A549 (cell line): ENCODE data around the gene TGFBR2. TPM values are rescaled to one million over a fixed set of nuclear protein-coding genes. Genes with fewer than 3 reads are reported as not detected.

Experiments used
- ATAC-seq, 2 experiments: fragments of 200-7000 bp in 1 of 2; fragments of >200 bp in 1 of 2; cut with Nextera tagmentation in 1 of 2; cut with Tn5 transposase in 1 of 2; 3 replicates each; pipeline versions ENCODE4 v1.8.0 to v1.9.1; 2018 to 2020; ENCODE audit warnings: mild to moderate bottlenecking in 1 of 2, moderate library complexity in 1 of 2
- CTCF ChIA-PET: fragments of 300-600 bp; sonication (Branson Sonifier 250); formaldehyde crosslinking; extraction: SDS; loops from one replicate; lab custom pipeline; 2021; ENCODE audit warnings: antibody characterized with exemption, inconsistent platforms; lab: Yijun Ruan, JAX
- POLR2A ChIA-PET: fragments of 350-600 bp; formaldehyde crosslinking; extraction: SDS; loops from one replicate; lab custom pipeline; 2021; ENCODE audit warnings: antibody characterized with exemption, inconsistent platforms; lab: Yijun Ruan, JAX
- DNase-seq, 2 experiments: peaks; one replicate each; pipeline versions ENCODE4 v3.0.0 to v3.0.0-alpha.2; 2011 to 2016; ENCODE audit warnings: low read depth in 1 of 2, low spot score in 1 of 2
- FAIRE-seq: peaks from 2 replicates; lab custom pipeline; 2011; peaks lifted over from hg19 to GRCh38; lab: Jason Lieb, UNC
- H3K27ac ChIP-seq, 2 experiments: fragments of >200 bp; sonication (Bioruptor Twin); formaldehyde crosslinking; 3 replicates each; pipeline ENCODE4 v1.5.1; 2016 to 2017
- H3K4me1 ChIP-seq: fragments of >200 bp; sonication (Bioruptor Twin); formaldehyde crosslinking; 3 replicates; pipeline ENCODE4 v1.6.1; 2016
- H3K4me2 ChIP-seq: fragments of >200 bp; sonication (Bioruptor Twin); formaldehyde crosslinking; 3 replicates; pipeline ENCODE4 v1.6.1; 2016
- H3K4me3 ChIP-seq: fragments of >200 bp; sonication (Bioruptor Twin); formaldehyde crosslinking; 3 replicates; pipeline ENCODE4 v1.5.1; 2016
- H3K9me3 ChIP-seq: fragments of >200 bp; sonication (Bioruptor Twin); formaldehyde crosslinking; 3 replicates; pipeline ENCODE4 v1.6.1; 2016
- CBX2 ChIP-seq: fragments of 200-600 bp; sonication (generic); IDR thresholded peaks from 2 replicates; pipeline ENCODE4 v1.6.1; 2016; ENCODE audit warnings: low read depth, mild to moderate bottlenecking, borderline replicate concordance
- CHD2 ChIP-seq: fragments of 150-350 bp; IDR thresholded peaks from 2 replicates; pipeline ENCODE4 v1.6.1; 2014; ENCODE audit warnings: low read length; ENCODE audit not compliant: partially characterized antibody
- EHMT2 ChIP-seq: fragments of 200-600 bp; sonication (generic); IDR thresholded peaks from 2 replicates; pipeline ENCODE4 v1.6.1; 2016; ENCODE audit warnings: antibody characterized with exemption, low read depth, mild to moderate bottlenecking, moderate library complexity
- FOSB ChIP-seq: fragments of 250-450 bp; sonication (Bioruptor Pico); IDR thresholded peaks from 2 replicates; pipeline ENCODE4 v1.5.0; 2020; ENCODE audit warnings: mild to moderate bottlenecking, moderate library complexity
- FOSL2 ChIP-seq, 2 experiments: fragments of 450-650 bp in 1 of 2; fragments of >200 bp in 1 of 2; sonication (Bioruptor Twin) in 1 of 2; formaldehyde crosslinking; IDR thresholded peaks; 2 replicates each; pipeline versions ENCODE4 v1.5.0 to v1.6.1; 2016 to 2020; ENCODE audit warnings: mild to moderate bottlenecking in 1 of 2, moderate library complexity in 1 of 2
- GATA3 ChIP-seq: IDR thresholded peaks from 2 replicates; pipeline ENCODE4 v1.6.1; 2012; ENCODE audit warnings: borderline replicate concordance
- HOXA7 ChIP-seq: fragments of 250-450 bp; sonication (Bioruptor Pico); IDR thresholded peaks from 2 replicates; pipeline ENCODE4 v1.5.0; 2020; ENCODE audit warnings: mild to moderate bottlenecking, moderate library complexity
- HOXB13 ChIP-seq: fragments of 250-450 bp; sonication (Bioruptor Pico); IDR thresholded peaks from 2 replicates; pipeline ENCODE4 v1.5.0; 2020; ENCODE audit warnings: low read depth, mild to moderate bottlenecking, moderate library complexity
- JUN ChIP-seq, 2 experiments: fragments of >200 bp; sonication (Bioruptor Twin); formaldehyde crosslinking; IDR thresholded peaks; 2 replicates in 1 of 2; 3 replicates in 1 of 2; pipeline ENCODE4 v1.6.1; 2016 to 2017
- JUNB ChIP-seq: fragments of >200 bp; sonication (Bioruptor Twin); formaldehyde crosslinking; IDR thresholded peaks from 2 replicates; pipeline ENCODE4 v1.6.1; 2016
- KDM5A ChIP-seq: fragments of 200-600 bp; sonication (generic); IDR thresholded peaks from 2 replicates; pipeline ENCODE4 v1.6.1; 2016; ENCODE audit warnings: antibody characterized with exemption, mild to moderate bottlenecking
- MAZ ChIP-seq: fragments of 150-350 bp; IDR thresholded peaks from 2 replicates; pipeline ENCODE4 v1.6.1; 2014; ENCODE audit warnings: antibody characterized with exemption, low read depth, low read length, borderline replicate concordance
- NPAS2 ChIP-seq: fragments of 250-450 bp; sonication (Bioruptor Pico); IDR thresholded peaks from 2 replicates; pipeline ENCODE4 v1.8.0; 2022; ENCODE audit warnings: mild to moderate bottlenecking, moderate library complexity, borderline replicate concordance
- NR3C1 ChIP-seq: fragments of >200 bp; sonication (Bioruptor Twin); formaldehyde crosslinking; IDR thresholded peaks from 3 replicates; pipeline ENCODE4 v1.6.1; 2017
- PHF8 ChIP-seq: fragments of 200-600 bp; sonication (generic); IDR thresholded peaks from 2 replicates; pipeline ENCODE4 v1.6.1; 2016; ENCODE audit warnings: low read depth, mild to moderate bottlenecking, antibody characterized with exemption, moderate library complexity, borderline replicate concordance
- POLR2AphosphoS2 ChIP-seq: conservative IDR thresholded peaks from 2 replicates; pipeline ENCODE4 v1.6.1; 2012; ENCODE audit warnings: low read length, improper control_type of control experiment, inconsistent platforms
- RNF2 ChIP-seq: fragments of 200-600 bp; sonication (generic); IDR thresholded peaks from 2 replicates; pipeline ENCODE4 v1.6.1; 2016; ENCODE audit warnings: low read depth, mild to moderate bottlenecking, antibody characterized with exemption, moderate library complexity, borderline replicate concordance
- SREBF2 ChIP-seq: fragments of 450-650 bp; IDR thresholded peaks from 2 replicates; pipeline ENCODE4 v1.6.1; 2014; ENCODE audit warnings: mild to moderate bottlenecking, moderate library complexity
- TP53 ChIP-seq: fragments of 250-450 bp; sonication (Bioruptor Pico); IDR thresholded peaks from 2 replicates; pipeline ENCODE4 v1.5.0; 2021; ENCODE audit warnings: mild to moderate bottlenecking, moderate library complexity
- ZC3H11A ChIP-seq: fragments of 450-650 bp; IDR thresholded peaks from 2 replicates; pipeline ENCODE4 v1.6.1; 2014; ENCODE audit warnings: antibody characterized with exemption, mild to moderate bottlenecking
- ZNF302 ChIP-seq: fragments of 250-450 bp; sonication (Bioruptor Pico); IDR thresholded peaks from 2 replicates; pipeline ENCODE4 v1.9.0; 2021; ENCODE audit warnings: inconsistent platforms, mild to moderate bottlenecking, moderate library complexity
- WGBS: methylation state at CpG from one replicate; pipeline ENCODE4 v1.1.6; 2017; ENCODE audit errors: missing lambda C conversion rate; 5-methylcytosine and 5-hydroxymethylcytosine counted together
- polyA plus RNA-seq, 4 experiments: library from polyadenylated mRNA; depleted of rRNA in 3 of 4; stranded (reverse); fragments of >200 nt; fragmentation: RNase III in 1 of 4; extraction: RNeasy Plus Mini Kit Qiagen cat#74134 plus additional on column Dnase treatment in 1 of 4; gene quantifications; 2 replicates in 3 of 4; 3 replicates in 1 of 4; pipeline ENCODE4 v1.2.3, GENCODE V29; 2011 to 2017
- TF ChIP-seq, protein P1 (sequence below): IDR thresholded peaks from 2 replicates; pipeline ENCODE4 v1.6.1; 2012; ENCODE audit warnings: low read depth, borderline replicate concordance
- TF ChIP-seq, protein P2 (sequence below): fragments of 200-600 bp; sonication (generic); IDR thresholded peaks from 2 replicates; pipeline ENCODE4 v1.6.1; 2016; ENCODE audit warnings: antibody characterized with exemption, mild to moderate bottlenecking, moderate library complexity
- TF ChIP-seq, protein P3 (sequence below): IDR thresholded peaks from 2 replicates; pipeline ENCODE4 v1.6.1; 2012
- TF ChIP-seq, protein P4 (sequence below): fragments of 150-350 bp; IDR thresholded peaks from 2 replicates; pipeline ENCODE4 v1.6.1; 2014; ENCODE audit warnings: low read depth, mild to moderate bottlenecking, low read length
- TF ChIP-seq, protein P5 (sequence below): fragments of >200 bp; sonication (Bioruptor Twin); formaldehyde crosslinking; IDR thresholded peaks from 3 replicates; pipeline ENCODE4 v1.5.1; 2016

TGFBR2 gene
- polyA plus RNA-seq, 2 of the 4 experiments (the other 2 are of a cell fraction), result 48.5 to 97.4 TPM

DNA sequence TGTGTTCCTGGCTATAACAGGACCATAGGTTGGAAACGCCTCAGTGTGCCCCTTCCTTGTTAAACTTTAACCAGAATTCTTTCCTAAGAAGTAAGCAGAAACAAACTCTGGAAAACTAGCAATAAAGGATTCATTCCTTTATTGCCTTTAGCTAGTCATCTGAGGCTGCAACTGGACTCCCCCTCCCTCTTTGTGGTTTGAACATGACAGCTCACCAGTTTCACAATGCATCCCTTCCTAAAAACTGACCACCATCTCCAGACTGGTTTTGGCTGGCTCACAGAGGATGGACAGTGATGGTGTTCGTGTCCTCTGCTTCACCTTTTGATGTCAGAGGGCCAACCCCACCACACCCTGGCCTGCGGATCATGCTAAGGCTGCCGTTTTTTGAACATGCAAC is 27.9 kb upstream of the TGFBR2 start (continued):
- TF ChIP-seq JUNB (peak; percentile 52; the same call in 1 of the 2 replicates), GATA3 (peak; percentile 64; the same call in 1 of the 2 replicates), NR3C1 (no peak), JUN (IDR thresholded peaks at IDR 0.05) (peak; percentile 27 to 52; a peak in 3 of 5 replicates), FOSB (CRISPR knock-in tag) (no peak), HOXA7 (no peak), MAZ (no peak), SREBF2 (no peak), ZNF302 (CRISPR knock-in tag) (no peak), PHF8 (no peak), POLR2AphosphoS2 (no peak), EHMT2 (no peak), ZC3H11A (no peak), RNF2 (no peak), KDM5A (no peak), CBX2 (no peak), NPAS2 (CRISPR knock-in tag) (no peak), CHD2 (no peak), TP53 (no peak), FOSL2 (IDR thresholded peaks at IDR 0.05) (no peak), FOSL2 (CRISPR knock-in tag; IDR thresholded peaks at IDR 0.05) (peak; percentile 44; the same call in 1 of the 2 replicates)
- TF ChIP-seq, protein P1, sequence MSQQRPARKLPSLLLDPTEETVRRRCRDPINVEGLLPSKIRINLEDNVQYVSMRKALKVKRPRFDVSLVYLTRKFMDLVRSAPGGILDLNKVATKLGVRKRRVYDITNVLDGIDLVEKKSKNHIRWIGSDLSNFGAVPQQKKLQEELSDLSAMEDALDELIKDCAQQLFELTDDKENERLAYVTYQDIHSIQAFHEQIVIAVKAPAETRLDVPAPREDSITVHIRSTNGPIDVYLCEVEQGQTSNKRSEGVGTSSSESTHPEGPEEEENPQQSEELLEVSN, result no peak
- TF ChIP-seq, protein P2, sequence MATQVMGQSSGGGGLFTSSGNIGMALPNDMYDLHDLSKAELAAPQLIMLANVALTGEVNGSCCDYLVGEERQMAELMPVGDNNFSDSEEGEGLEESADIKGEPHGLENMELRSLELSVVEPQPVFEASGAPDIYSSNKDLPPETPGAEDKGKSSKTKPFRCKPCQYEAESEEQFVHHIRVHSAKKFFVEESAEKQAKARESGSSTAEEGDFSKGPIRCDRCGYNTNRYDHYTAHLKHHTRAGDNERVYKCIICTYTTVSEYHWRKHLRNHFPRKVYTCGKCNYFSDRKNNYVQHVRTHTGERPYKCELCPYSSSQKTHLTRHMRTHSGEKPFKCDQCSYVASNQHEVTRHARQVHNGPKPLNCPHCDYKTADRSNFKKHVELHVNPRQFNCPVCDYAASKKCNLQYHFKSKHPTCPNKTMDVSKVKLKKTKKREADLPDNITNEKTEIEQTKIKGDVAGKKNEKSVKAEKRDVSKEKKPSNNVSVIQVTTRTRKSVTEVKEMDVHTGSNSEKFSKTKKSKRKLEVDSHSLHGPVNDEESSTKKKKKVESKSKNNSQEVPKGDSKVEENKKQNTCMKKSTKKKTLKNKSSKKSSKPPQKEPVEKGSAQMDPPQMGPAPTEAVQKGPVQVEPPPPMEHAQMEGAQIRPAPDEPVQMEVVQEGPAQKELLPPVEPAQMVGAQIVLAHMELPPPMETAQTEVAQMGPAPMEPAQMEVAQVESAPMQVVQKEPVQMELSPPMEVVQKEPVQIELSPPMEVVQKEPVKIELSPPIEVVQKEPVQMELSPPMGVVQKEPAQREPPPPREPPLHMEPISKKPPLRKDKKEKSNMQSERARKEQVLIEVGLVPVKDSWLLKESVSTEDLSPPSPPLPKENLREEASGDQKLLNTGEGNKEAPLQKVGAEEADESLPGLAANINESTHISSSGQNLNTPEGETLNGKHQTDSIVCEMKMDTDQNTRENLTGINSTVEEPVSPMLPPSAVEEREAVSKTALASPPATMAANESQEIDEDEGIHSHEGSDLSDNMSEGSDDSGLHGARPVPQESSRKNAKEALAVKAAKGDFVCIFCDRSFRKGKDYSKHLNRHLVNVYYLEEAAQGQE, result no peak
- TF ChIP-seq, protein P3, sequence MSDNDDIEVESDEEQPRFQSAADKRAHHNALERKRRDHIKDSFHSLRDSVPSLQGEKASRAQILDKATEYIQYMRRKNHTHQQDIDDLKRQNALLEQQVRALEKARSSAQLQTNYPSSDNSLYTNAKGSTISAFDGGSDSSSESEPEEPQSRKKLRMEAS, result no peak
- TF ChIP-seq, protein P4, sequence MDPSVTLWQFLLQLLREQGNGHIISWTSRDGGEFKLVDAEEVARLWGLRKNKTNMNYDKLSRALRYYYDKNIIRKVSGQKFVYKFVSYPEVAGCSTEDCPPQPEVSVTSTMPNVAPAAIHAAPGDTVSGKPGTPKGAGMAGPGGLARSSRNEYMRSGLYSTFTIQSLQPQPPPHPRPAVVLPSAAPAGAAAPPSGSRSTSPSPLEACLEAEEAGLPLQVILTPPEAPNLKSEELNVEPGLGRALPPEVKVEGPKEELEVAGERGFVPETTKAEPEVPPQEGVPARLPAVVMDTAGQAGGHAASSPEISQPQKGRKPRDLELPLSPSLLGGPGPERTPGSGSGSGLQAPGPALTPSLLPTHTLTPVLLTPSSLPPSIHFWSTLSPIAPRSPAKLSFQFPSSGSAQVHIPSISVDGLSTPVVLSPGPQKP, result no peak

DNA sequence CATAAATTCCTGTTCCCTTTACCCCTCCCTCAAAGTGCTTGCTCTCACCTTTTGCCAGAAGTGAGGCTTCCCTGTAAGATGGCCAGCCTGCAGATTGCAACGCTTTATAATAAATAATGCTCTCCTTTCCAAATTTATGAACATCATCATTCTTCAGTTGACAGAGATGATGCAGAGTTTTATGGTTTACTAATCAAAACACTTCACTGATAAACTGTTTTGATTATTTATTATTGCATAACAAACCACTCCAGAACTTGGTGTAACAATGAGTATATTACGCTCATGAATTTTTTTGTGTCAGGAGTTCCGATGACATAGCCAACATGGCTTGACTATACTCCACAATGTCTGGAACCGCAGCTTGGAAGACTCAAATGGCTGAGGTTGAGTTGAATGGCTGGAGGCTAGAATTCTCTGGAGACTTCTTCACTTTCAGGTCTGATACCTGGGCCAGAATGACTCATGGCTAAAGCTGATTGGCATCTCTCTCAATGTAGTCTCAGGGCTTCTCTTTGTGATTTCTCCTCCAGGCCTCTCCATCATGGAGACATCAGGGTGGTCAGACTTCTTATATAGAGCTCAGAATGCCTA is 27.3 kb upstream of the TGFBR2 start:
- no peak for DNase-seq

More for the DNA sequence above, 27.3 kb upstream of the TGFBR2 start:
- POLR2A ChIA-PET, result no interaction called here
- WGBS, result 88% methylated on average over 4 of the region's 4 CpGs
- 0 out of 6 replicates have a peak, but pooled peaks of 1 of the 2 experiments have one; percentile 42 for ATAC-seq
- CTCF ChIA-PET, result interaction anchor here (1.2 to 1.5 kb wide), 2 partner anchors 17 to 27 kb away, joined by 3 read pairs; partner anchors contain the start of gene TGFBR2
- peak overlapping the region; percentile 63 to 83 for H3K27ac ChIP-seq
- 0 out of 2 replicates have a peak, but pooled peaks have one; percentile 38 for TF ChIP-seq HOXB13 (CRISPR knock-in tag)
- TF ChIP-seq, protein P5, sequence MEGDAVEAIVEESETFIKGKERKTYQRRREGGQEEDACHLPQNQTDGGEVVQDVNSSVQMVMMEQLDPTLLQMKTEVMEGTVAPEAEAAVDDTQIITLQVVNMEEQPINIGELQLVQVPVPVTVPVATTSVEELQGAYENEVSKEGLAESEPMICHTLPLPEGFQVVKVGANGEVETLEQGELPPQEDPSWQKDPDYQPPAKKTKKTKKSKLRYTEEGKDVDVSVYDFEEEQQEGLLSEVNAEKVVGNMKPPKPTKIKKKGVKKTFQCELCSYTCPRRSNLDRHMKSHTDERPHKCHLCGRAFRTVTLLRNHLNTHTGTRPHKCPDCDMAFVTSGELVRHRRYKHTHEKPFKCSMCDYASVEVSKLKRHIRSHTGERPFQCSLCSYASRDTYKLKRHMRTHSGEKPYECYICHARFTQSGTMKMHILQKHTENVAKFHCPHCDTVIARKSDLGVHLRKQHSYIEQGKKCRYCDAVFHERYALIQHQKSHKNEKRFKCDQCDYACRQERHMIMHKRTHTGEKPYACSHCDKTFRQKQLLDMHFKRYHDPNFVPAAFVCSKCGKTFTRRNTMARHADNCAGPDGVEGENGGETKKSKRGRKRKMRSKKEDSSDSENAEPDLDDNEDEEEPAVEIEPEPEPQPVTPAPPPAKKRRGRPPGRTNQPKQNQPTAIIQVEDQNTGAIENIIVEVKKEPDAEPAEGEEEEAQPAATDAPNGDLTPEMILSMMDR, result no peak
- H3K4me3 ChIP-seq, result no peak overlapping the region
- no peaks in the 10 kb centered on the region for H3K9me3 ChIP-seq
- FAIRE-seq, result no peak
- H3K4me1 ChIP-seq, result peaks cover 34% of the 10 kb centered on the region
- peak overlapping the region; percentile 57 for H3K4me2 ChIP-seq
